ENCODE measurements around the gene GOLGA6D. TPM values are rescaled to one million over a fixed set of nuclear protein-coding genes. Genes with fewer than 3 reads are reported as not detected.

Gene GOLGA6D, protein sequence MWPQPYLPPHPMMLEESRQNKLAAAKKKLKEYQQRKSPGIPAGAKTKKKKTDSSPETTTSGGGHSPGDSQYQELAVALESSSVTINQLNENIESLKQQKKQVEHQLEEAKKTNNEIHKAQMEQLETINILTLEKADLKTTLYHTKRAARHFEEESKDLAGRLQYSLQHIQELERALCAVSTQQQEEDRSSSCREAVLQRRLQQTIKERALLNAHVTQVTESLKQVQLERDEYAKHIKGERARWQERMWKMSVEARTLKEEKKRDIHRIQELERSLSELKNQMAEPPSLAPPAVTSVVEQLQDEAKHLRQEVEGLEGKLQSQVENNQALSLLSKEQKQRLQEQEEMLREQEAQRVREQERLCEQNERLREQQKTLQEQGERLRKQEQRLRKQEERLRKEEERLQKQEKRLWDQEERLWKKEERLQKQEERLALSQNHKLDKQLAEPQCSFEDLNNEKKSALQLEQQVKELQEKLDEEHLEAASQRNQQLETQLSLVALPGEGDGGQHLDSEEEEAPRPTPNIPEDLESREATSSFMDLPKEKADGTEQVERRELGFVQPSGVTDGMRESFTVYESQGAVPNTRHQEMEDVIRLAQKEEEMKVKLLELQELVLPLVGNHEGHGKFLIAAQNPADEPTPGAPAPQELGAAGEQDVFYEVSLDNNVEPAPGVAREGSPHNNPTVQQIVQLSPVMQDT
- not detected in 2 replicates for total RNA-seq

DNA sequence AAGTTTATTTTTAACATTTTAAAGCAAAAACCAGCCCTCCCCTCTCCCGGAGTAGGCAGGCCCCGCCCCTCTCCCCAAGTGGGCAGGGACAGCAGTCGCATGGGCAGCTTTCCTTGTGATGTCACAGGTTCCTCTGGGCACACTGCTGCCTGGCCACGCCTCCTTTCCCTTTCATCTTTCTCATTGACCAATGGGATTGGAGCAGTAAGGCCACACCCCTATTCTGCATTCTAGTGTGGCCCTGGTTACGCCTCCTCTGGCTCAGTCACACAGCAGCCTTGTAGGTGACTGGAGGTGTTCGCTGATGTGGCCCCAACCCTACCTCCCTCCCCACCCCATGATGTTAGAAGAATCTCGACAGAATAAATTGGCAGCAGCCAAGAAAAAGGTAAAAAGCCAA, at the start of gene GOLGA6D:
TSS of gene GOLGA6D (plus strand) at position 264 of the 400 bp plus-strand sequence. CDS start at position 305, 41 bp downstream.

DNA sequence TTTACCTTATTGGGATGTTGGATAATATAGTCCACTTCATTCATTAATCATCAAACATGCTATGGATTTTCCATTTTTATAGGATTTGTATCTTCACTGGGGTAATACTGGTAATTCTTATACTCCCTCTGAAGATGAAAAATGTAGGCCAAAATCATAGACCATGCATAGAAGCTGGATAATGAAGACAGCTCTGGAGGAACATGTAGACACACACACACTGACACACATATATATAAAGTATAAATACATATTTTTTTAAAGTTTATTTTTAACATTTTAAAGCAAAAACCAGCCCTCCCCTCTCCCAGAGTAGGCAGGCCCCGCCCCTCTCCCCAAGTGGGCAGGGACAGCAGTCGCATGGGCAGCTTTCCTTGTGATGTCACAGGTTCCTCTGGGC, 24.6 kb upstream of the GOLGA6D start, which contains the start of gene GOLGA6C:
TSS of gene GOLGA6C (plus strand) at position 301 of the 400 bp plus-strand sequence. CDS start 265 bp downstream, outside the sequence.

GRCh38 chr15:75335705-75336355, 53.2 kb downstream of the GOLGA6D start, which contains the start of gene COMMD4:
COMMD4 (plus strand) TSS chr15:75336063; CDS start chr15:75336090, 27 bp downstream.

Other genes with a start within 250 kb of the GOLGA6D start
- gene C15orf39, start 81.0 kb upstream of the GOLGA6D start, total RNA-seq = 2.4 and 4.0 TPM in 2 replicates
- gene GOLGA6C, start 24.5 kb upstream of the GOLGA6D start, total RNA-seq = not detected in 2 replicates
- gene COMMD4, start 53.2 kb downstream of the GOLGA6D start, total RNA-seq = 104 and 114 TPM in 2 replicates
- 5.0 and 5.3 TPM in 2 replicates for gene NEIL1, start 64.2 kb downstream of the GOLGA6D start, total RNA-seq
- 114 and 117 TPM in 2 replicates for gene MAN2C1, start 85.8 kb downstream of the GOLGA6D start, total RNA-seq
- gene SIN3A, start 168.9 kb downstream of the GOLGA6D start, total RNA-seq = 22.2 and 29.4 TPM in 2 replicates